ENCODE measurements around the gene CD2. TPM values are rescaled to one million over a fixed set of nuclear protein-coding genes. Genes with fewer than 3 reads are reported as not detected.
A peak's percentile ranks its signal among the peaks of the same experiment; 100 is the strongest.

Gene CD2
- total RNA-seq, 2 donors from 2014 or later, result 232 to 298 TPM

DNA sequence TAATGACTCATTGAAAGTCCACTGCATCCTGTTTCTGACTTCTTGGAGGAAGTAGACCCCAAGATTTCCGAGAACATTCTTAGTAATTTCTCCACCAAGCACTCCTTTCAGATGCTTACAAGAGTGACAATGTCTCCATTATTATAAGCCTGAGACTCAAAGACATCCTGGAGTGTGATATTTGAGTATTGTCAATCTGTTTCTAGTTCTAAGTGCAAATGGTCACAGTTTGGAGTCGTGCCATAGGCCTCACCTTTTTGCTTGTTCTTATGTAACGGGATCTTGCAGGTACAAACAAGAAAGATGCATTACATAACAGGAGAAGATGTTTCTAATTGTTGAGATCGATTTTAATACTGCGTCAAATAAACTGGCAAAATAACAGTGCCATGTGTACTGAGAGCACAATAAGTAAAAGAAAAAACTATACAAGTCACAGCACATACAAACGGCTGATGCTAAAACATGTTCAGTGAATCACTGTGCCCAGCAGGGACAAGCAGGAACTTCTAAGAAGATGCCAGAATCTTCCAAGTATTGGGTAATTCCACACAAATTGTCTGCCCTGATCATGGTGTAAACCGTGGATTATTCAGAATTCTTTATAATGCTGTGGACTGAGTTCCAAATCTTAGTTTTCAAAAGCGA is 54.1 kb downstream of the CD2 start:
- H3K9me3 Mint-ChIP-seq, result peaks cover 8 to 14% of the 10 kb centered on the region in 2 donors
- peak overlapping the region; percentile 96 for H3K27ac Mint-ChIP-seq
- ATAC-seq (replicated peaks in 1 of 2), result peak in 1 of 2 donors; percentile 21
- peak overlapping the region; percentile 74 to 89 for H3K4me3 Mint-ChIP-seq
- no peak for DNase-seq
- H3K4me1 Mint-ChIP-seq (ENCODE audit: low read depth), result peaks cover 72% of the 10 kb centered on the region
- H3K27me3 Mint-ChIP-seq (ENCODE audit: low read depth), result no peaks in the 10 kb centered on the region
- peaks cover 21 to 25% of the 10 kb centered on the region in 2 donors for H3K36me3 Mint-ChIP-seq (ENCODE audit: insufficient read depth in 2 of 2)

DNA sequence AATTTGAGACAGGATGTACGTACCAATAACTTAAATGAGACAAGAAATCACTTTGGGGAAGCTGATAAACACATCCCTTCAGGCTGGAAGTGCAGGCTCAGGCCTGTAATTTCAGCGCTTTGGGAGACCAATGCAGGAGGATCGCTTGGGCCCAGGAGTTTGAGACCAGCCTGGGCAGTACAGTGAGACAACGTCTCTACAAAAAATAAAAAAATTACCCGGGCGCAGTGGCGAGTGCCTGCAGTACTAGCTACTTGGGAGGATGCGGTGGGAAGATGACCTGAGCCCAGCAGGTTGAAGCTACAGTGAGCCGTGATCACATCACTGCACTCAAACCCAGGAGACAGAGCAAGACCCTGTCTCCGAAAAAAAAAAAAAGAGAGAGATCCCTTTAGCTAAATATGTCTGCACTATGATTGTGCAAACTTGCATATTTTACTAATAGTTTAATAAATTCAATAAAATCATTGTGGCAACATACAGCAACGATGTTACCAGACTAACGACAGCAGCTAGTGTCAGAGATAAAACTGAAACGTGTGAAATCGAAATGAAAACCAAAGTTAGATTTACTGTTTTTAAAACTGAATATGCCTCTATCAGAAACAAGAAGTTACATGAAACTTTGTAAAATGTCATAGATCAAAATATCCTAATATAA is 54.7 kb downstream of the CD2 start:
- peak overlapping the region; percentile 96 for H3K27ac Mint-ChIP-seq
- H3K9me3 Mint-ChIP-seq, result peaks cover 11 to 17% of the 10 kb centered on the region in 2 donors
- peak overlapping the region; percentile 74 to 89 for H3K4me3 Mint-ChIP-seq
- peak in 1 of 2 donors; percentile 42 for DNase-seq
- H3K36me3 Mint-ChIP-seq (ENCODE audit: insufficient read depth in 2 of 2), result peaks cover 26 to 27% of the 10 kb centered on the region in 2 donors
- peak in 1 of 2 donors; percentile 10 for ATAC-seq (replicated peaks in 1 of 2)
- no peaks in the 10 kb centered on the region for H3K27me3 Mint-ChIP-seq (ENCODE audit: low read depth)
- peaks cover 71% of the 10 kb centered on the region for H3K4me1 Mint-ChIP-seq (ENCODE audit: low read depth)

DNA sequence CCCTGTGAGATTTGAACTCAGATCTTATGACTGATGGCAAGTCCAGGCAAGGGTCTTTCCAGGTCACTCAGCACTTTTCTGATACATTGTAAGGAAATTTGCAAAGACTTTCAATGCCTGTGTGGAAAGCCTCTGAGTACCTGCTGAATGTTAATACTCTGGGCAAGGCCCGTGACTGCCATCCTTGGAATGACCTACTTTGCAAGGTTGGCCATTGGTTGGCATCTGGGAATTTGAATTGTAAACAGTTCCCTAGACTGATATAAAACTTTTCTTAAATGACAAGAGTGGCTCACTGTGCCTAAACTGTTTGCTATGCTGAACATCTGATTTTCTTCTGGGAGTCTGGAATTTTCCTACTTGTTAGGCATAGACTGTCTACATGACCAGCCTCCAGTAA is 57.1 kb downstream of the CD2 start:
- DNase-seq (no peak), ATAC-seq (replicated peaks in 1 of 2) (no peak)
- H3K9me3 Mint-ChIP-seq, result peaks cover 13 to 18% of the 10 kb centered on the region in 2 donors
- H3K27me3 Mint-ChIP-seq (ENCODE audit: low read depth), result no peaks in the 10 kb centered on the region
- H3K4me3 Mint-ChIP-seq, result peak overlapping the region in 1 of 2 donors; percentile 35
- peaks cover 71% of the 10 kb centered on the region for H3K4me1 Mint-ChIP-seq (ENCODE audit: low read depth)
- H3K27ac Mint-ChIP-seq, result peak overlapping the region; percentile 47
- H3K36me3 Mint-ChIP-seq (ENCODE audit: insufficient read depth in 2 of 2), result peaks cover 26 to 36% of the 10 kb centered on the region in 2 donors

DNA sequence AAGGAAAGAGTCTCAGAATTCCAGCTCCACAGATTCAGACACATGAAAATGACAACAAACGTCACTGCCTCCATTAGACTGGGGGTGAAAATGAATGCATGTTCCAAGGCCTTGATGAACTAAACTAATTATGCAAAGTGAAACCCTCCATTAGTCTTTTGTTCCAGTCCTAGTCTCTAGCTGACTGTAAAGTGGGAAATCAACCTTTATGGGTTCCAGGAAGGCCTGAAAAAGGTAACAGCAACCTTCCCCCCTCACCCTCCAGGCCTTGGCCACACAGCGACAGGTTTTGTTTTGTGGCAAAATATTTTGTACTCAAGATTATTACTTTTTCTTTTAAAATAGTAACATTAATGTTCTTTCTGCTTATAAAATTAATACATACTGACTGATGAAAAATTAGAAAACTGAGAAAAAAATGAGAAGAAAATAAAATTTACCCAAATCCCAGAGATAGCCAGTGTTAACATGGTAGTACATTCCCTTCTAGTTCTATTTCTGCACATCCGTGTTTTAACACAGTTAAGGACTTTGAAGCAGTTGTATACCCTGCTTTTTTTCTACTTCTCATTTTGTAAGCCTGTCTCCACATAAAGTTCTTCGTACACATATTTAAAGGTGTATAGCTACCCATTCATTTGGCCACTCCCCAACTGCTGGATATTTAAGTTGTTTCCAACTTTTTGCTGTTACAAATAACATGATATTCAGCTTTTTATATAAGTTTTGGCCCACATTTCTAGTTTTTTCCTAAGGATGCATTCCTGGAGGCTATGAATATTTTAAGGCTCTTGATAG is 60.9 kb downstream of the CD2 start:
- DNase-seq, result peak; percentile 49 to 53
- Mint-ChIP-seq H3K9me3 (peaks cover 13 to 18% of the 10 kb centered on the region in 2 donors), H3K27ac (peak overlapping the region; percentile 98), H3K36me3 (ENCODE audit: insufficient read depth in 2 of 2) (peaks cover 26 to 37% of the 10 kb centered on the region in 2 donors), H3K4me1 (ENCODE audit: low read depth) (peaks cover 65% of the 10 kb centered on the region), H3K4me3 (peak overlapping the region; percentile 76 to 81), H3K27me3 (ENCODE audit: low read depth) (no peaks in the 10 kb centered on the region)
- ATAC-seq (replicated peaks in 1 of 2), result peak; percentile 60 to 71

DNA sequence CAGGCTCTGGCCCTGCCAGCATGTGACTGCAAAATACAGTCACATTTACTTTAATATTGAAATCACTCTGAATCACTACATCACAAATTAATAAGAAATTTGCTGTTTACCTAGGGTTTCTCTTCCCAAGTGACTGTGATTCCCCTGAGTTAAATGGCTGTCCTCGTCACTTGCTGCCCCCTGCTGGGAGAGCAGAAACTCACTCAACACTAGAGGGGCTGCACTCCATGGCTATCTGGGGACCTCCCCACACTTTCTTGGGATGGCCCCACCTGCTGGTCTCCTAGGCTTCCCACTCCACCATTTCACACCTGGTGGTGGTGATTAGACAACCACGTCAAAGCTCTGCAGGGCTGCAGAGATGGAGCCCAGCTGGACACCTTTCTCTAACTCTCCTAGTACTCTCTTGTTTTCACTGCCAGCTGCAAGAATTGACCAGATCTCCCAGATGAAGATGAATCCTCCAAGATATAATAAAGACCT is 63.4 kb downstream of the CD2 start:
- peaks cover 13 to 25% of the 10 kb centered on the region in 2 donors for H3K36me3 Mint-ChIP-seq (ENCODE audit: insufficient read depth in 2 of 2)
- DNase-seq, result peak; percentile 74 to 79
- ATAC-seq (replicated peaks in 1 of 2), result peak; percentile 56 to 65
- H3K4me3 Mint-ChIP-seq, result peak overlapping the region; percentile 48 to 76
- H3K9me3 Mint-ChIP-seq, result peaks cover 8 to 10% of the 10 kb centered on the region in 2 donors
- H3K27ac Mint-ChIP-seq, result peak overlapping the region; percentile 98
- H3K4me1 Mint-ChIP-seq (ENCODE audit: low read depth), result peaks cover 61% of the 10 kb centered on the region
- no peaks in the 10 kb centered on the region for H3K27me3 Mint-ChIP-seq (ENCODE audit: low read depth)

Other genes starting within 250 kb of the CD2 start
- gene CD58, start 183.4 kb upstream of the CD2 start, total RNA-seq, result 10 to 100 TPM; 15.4 to 32.7 TPM
- gene IGSF3, start 86.7 kb upstream of the CD2 start, total RNA-seq, result 1 to 10 TPM; 3.3 to 4.9 TPM
- 10 to 100 TPM; 14.0 to 14.8 TPM for gene PTGFRN, start 155.5 kb downstream of the CD2 start, total RNA-seq
- gene CD101, start 247.3 kb downstream of the CD2 start, total RNA-seq, result 1 to 10 TPM; 2.0 to 3.0 TPM